ENCODE measurements around the gene TMCO4.
"Not testable (repeated sequence)": the region's sequence is repeated elsewhere in the genome, so short reads cannot be mapped to it uniquely, and the experiment has no call there.

Gene TMCO4

GRCh38 chr1:19812875-19813642 lies 13.3 kb upstream of the TMCO4 start:
- DNase-seq: no peak

DNA sequence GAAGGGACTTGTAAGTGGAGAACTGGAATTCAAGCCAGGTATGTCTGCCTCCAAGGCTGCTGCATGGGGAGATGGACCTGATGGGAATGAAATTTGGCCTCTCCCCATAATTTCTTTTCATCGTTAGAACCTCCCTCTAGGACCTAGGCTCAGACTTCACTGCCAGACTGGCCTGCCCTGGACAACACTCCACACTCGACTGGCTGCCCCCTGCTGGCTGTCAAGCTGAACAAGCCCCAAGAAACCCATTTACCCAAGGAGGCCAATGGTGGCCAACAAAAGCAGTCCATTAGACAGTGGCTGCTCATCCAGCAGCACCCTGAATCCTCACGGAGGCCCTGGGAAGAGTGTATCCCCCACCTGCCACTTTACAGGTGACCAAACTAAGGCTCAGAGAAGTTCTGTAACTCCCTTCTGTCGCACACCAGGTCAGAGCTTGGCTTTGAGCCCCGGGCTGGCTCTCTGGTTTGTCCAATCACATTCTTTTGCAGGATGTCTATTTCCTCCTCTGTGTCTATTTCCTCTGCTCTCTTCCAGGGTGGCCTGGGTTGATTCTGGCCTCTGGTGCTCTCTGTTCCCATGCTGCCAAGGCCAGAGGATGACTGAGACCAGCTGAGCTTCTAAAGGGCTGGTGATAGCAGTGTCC lies 11.6 kb upstream of the TMCO4 start:
- DNase-seq: peak in 1 of 2 experiments; percentile 15

DNA sequence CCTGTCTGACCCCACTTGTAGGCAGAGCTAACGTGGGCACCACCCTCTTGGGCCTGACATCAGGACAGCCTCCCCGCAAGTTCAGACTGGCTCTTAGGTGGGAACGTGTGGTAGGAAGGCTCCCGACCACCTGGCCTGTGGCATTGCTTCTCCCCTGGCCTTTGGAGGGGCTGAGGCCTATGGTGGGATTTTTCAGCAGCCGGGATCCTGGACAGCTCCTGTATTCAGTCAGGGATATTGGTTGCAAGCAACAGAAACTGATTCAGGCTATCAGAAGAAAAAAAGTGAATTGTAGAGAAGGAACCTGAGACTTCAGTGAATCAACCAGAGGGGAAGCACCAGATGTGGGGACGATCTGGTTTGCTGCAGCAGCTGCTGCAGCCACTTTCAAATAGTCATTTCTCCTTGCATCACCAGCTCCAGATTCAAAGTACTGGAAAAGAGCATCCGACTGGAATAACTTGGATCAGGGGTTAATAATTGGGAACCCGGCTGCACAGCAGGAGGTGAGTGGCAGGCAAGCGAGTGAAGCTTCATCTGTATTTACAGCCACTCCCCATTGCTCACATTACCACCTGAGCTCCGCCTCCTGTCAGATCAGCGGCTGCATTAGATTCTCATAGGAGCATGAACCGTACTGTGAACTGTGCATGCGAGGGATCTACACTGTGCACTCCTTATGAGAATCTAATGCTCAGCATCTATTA lies 9.5 kb upstream of the TMCO4 start:
- no peak for DNase-seq

GRCh38 chr1:19808351-19808750 lies 8.6 kb upstream of the TMCO4 start:
- no peak for DNase-seq

GRCh38 chr1:19804831-19805251 lies 5.1 kb upstream of the TMCO4 start:
- no peak for DNase-seq

DNA sequence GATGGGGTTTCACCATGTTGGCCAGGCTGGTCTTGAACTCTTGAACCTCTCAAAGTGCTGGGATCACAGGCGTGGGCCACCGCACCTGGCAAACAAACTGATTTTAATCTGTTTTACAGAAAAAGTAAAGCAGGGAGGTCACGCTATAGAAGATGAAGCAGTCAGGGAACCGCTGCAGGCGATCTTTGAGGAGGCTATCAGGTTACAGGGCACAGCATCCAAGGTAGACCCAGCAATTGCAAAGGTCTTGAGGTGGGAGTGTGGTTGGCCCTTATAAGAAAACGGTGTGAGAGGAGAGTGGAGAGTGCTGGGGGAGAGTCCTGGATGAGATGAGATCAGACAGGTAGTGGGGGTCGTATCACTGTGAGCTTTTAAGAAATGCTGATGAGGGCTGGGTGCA lies 2.6 kb upstream of the TMCO4 start:
- no peak for DNase-seq

DNA sequence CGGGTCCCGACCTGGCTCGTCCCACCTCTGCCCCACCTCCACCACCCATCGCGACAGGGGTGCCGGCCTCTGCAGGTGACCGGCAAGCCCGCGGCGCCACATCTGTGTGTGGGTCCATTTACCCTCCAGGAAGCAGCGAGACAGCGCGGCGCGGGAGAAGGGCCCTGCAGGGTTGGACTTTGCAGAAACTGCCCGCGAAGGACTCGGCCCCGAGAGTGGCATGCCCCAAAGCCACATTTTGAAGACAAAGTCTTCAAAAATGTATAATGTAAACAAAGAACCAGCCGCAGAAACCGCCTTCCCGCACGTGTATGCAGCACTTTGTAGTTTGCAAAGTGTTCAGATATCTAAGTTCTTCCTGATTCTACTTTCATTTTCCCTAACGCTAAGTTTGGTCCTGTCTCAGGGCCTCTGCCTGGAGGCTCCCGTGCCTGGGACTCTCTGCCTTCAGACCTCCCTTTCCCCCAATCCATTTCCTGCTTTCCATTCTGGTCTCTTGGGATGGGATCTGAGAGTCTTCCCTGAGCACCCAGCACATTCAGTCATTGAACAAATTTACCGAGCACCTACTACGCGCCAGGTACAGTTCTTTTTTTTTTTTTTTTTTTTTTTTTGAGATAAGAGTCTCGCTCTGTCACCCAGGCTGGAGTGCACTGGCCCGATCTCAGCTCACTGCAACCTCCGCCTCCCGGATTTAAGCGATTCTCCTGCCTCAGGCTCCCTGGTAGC lies 524 bp upstream of the TMCO4 start:
- no peak for DNase-seq

GRCh38 chr1:19798486-19799229 lies 1.1 kb downstream of the TMCO4 start:
- DNase-seq: no peak

DNA sequence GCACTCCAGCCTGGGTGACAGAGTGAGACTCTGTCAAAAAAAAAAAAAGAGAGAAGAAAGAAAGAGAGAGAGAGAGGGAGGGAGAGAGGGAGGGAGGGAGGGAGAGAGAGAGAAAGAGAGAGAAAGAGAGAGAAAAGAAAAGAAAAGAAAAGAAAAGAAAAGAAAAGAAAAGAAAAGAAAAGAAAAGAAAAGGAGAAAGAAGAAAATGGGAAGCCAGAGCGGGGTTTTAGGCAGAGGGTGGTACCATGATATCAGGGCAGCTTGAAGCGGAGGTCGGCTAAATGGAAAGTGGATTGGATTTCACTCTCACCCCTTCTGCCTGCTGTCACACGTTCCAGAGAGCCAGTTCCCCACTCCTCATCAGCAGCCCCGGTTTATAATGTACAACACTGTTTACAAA lies 1.9 kb downstream of the TMCO4 start:
- DNase-seq: no peak

DNA sequence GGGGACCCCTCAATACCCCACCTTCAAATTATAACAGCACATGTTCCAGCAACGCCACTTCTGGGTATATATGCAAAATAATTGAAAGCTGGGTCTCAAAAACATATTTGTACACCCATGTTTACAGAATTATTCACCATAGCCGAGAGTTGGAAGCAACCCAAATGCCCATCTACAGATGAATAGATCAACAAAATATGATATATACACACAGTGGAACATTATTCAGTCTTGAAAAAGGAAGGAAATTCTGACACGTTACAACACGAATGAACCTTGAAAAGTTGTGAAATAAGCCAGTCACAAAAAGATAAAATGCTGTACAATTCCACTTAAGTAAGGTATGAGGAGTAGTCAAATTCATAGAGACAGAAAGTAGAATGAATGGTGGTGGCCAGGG lies 5.1 kb downstream of the TMCO4 start:
- no peak for DNase-seq

DNA sequence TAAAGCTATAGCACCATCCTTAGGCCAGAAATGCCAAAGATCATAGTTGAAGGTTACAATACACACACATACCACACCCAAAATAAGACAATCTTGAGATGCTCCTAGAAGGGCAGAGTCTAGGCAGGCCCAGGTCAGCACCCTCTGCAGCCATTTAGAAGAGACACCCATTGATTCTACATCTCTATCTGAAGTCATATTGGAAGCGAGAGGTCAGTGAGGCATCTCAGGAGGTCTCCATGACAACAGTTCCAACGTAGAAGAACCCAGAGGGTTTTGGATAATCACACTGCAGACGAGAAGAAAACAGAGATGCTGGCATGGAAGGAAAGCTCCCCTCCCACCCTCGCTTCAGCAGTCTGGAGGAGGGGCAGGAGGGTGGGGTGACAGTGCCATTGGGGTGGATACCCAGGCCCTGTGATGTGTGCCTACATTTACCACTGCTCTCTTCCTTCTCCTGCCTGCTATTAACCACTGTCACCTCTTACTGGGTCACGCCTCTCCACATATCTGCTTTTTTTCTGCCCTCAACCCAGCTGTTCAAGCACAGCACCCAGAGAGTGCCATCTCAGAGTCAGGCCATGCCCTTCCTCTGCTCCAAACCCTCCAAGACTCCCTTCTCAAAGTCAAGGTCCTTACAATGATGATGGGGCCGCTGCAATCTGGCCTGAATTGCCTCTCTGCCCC lies 6.2 kb downstream of the TMCO4 start:
- DNase-seq: no peak

- no peak for DNase-seq
Observed at GRCh38 chr1:19792237-19793002, 7.3 kb downstream of the TMCO4 start.

DNA sequence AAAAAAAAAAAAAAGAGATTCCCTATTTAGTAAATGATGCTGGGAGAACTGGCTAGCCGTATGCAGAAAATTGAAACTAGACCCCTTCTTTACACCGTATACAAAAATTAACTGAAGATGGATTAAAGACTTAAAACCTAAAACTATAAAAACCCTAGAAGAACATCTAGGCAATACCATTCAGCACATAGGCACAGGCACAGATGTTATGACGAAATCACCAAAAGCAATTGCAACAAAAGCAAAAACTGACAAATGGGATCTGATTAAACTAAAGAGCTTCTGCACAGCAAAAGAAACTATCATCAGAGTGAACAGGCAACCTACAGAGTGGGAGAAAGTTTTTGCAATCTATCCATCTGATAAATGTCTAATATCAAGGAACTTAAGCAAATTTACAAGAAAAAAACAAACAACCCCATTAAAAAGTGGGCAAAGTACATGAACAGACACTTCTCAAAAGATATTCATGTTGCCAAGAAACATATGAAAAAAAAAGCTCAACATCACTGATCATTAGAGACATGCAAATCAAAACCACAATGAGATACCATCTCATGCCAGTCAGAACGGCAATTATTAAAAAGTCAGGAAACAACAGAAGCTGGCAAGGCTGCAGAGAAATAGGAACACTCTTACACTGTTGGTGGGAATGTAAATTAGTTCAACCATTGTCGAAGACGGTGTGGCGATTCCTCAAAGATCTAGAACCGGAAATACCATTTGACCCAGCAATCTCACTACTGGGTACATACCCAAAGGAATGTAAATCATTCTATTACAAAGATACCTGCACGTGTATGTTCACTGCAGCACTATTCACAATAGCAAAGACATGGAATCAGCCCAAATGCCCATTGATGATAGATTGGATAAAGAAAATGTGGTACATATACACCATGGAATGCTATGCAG lies 9.4 kb downstream of the TMCO4 start:
- DNase-seq: not testable (repeated sequence)

DNA sequence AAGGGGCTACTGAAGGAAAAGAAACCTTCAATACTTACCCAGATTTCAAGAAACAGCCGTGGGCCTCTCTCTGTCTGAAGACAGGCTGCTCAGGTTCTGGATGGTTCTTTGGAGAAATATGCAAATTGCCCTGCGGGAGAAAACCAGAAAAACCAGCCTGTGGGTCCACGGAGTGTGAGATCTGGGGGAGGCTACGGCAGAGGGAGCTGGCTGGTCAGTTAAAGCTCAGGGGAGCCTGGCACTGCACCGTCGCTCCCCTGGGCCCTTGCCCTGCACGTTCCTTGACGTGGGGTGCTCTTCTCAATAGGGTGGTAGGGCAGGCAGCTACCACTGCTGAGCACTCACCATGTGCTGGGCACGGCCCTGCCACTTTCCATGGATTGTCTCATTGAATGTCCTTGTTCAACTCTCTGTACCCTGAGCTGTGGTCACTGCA lies 12.7 kb downstream of the TMCO4 start:
- no peak for DNase-seq

GRCh38 chr1:19785660-19786059 lies 14.1 kb downstream of the TMCO4 start:
- DNase-seq: no peak

GRCh38 chr1:19780267-19780877 lies 19.3 kb downstream of the TMCO4 start:
- no peak for DNase-seq

GRCh38 chr1:19776933-19777332 lies 22.8 kb downstream of the TMCO4 start:
- DNase-seq: no peak

DNA sequence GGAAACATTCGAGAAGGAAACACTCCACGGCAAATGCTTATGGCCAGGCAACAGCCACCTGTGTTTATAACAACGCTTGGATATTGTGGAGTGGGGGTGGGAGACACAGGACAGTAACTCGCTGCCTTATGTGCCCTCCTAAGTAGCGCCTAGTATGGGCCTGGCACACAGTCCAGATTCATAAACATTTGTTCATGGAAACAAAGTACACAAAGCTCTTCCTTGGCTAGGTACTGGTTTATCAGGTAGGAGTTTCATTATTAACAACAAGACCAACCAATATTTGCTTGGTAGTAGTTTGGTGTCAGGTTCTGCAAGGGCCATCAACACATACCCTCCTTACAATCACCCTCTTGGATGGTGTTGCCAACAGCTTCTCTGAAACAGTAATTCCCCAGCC lies 23.4 kb downstream of the TMCO4 start:
- DNase-seq: no peak

DNA sequence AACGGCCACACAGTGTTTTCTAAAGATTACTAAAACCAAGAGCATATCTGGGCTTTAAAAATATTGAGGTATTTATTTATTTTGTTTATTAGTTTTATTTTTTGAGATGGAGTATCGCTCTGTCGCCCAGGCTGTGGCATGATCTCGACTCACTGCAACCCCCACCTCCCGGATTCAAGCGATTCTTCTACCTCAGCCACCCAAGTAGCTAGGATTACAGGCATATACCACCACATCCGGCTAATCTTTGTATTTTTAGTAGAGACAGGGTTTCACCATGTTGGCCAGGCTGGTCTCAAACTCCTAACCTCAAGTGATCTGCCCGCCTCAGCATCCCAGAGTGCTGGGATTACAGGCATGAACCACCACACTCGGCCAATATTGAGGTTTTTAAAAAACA lies 23.9 kb downstream of the TMCO4 start:
- no peak for DNase-seq

DNA sequence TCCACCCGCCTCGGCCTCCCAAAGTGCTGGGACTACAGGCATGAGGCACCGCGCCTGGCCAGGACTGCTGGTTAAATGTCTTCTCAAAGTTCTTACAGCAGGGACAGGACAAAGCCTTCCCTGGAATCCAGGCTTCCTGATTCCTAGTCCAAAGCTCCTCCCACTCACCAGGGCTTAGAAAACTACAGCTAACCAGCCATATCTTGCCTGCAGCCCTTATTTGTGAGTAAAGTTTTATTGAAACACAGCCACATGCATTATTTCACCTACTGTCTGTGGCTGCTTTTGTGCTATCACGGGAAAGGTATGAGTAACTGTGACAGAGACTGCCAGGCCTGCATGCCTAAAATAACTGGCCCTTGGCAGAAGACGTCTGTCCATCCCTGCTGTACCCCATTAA lies 24.4 kb downstream of the TMCO4 start:
- DNase-seq: no peak

Measured in SHP77 (cell line).